Activated CD8-positive, alpha-beta memory T cell treated with anti-CD3 and anti-CD28 coated beads, Interleukin-2, amount 10 ng/mL, durations not matched to agents 7 days and 5 days (primary cell): ENCODE data around the gene MRPL18. TPM values are rescaled to one million over a fixed set of nuclear protein-coding genes. Genes with fewer than 3 reads are reported as not detected.
"Not testable (repeated sequence)": the region's sequence is repeated elsewhere in the genome, so short reads cannot be mapped to it uniquely, and the experiment has no call there.

Experiments
- ATAC-seq: fragments of 150-1000 bp; cut with Tn5 transposase; one replicate; pipeline ENCODE4 v1.10.0; 2021; ENCODE audit warnings: moderate library complexity
- CTCF ChIA-PET: fragments of 350-600 bp; sonication (Branson Sonifier 250); formaldehyde crosslinking; loops from one replicate; lab custom pipeline; 2021; ENCODE audit warnings: antibody characterized with exemption; lab: Charles Lee
- DNase-seq: peaks from one replicate; pipeline ENCODE4 v3.0.0-alpha.2; 2020
- H3K27ac Mint-ChIP-seq: one replicate; pipeline ENCODE4 v1.8.0; 2021; ENCODE audit warnings: mild to moderate bottlenecking, mixed read lengths
- H3K27me3 Mint-ChIP-seq: one replicate; pipeline ENCODE4 v1.8.0; 2021; ENCODE audit warnings: mixed read lengths
- H3K36me3 Mint-ChIP-seq: one replicate; pipeline ENCODE4 v1.8.0; 2021; ENCODE audit warnings: mild to moderate bottlenecking, mixed read lengths
- H3K4me1 Mint-ChIP-seq: one replicate; pipeline ENCODE4 v1.8.0; 2021; ENCODE audit warnings: mixed read lengths
- H3K4me3 Mint-ChIP-seq: one replicate; pipeline ENCODE4 v1.8.0; 2021; ENCODE audit warnings: mild to moderate bottlenecking, moderate library complexity, mixed read lengths
- H3K9me3 Mint-ChIP-seq: one replicate; pipeline ENCODE4 v1.8.0; 2022; ENCODE audit warnings: low read depth, mixed read lengths
- total RNA-seq, 2 experiments: library from RNA; stranded (reverse); gene quantifications; one replicate each; pipeline ENCODE4 v1.2.3, GENCODE V29; 2021

MRPL18 gene
- 10 to 100 TPM; 74.4 to 87.0 TPM for total RNA-seq

GRCh38 chr6:159790149-159790955, at the start of gene MRPL18:
Gene MRPL18, plus strand, starts transcription at chr6:159790467. Its CDS starts 121 bp downstream, at chr6:159790588.
- Mint-ChIP-seq H3K9me3 (no peaks in the 10 kb centered on the region), H3K36me3 (peaks cover 59% of the 10 kb centered on the region), H3K27ac (peak within 1 kb of the TSS; percentile 97), H3K4me3 (peak within 1 kb of the TSS; percentile 95), H3K27me3 (no peaks in the 10 kb centered on the region), H3K4me1 (peaks cover 54% of the 10 kb centered on the region)
- CTCF ChIA-PET, result interaction anchor here (1.0 to 3.6 kb wide), 11 partner anchors 10 to 672 kb away, joined by 3 to 19 read pairs (median 6); partner anchors contain the start of genes PNLDC1, SOD2 and WTAP
- peak; percentile 95 for DNase-seq
- ATAC-seq, result peak; percentile 84

DNA sequence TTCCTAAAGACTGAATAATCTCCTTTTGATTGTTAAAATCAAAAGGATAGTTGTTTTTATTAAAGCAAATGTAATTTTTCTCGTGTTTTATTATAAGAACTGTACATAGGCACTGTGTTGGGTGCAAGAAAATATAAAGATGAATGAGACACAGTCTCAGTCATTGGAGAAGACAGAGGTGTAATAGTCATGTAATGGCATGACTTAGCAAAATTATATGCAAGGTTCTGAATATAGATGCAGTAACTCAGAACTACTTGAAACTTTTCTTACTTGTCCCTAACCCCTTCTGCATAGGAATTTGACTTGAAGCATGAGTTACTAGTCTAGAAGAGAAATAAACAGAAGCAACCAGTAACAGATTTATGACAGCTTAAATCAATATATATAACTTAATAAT, 48.1 kb upstream of the MRPL18 start:
- H3K4me3 Mint-ChIP-seq, result no peak overlapping the region
- no peak for ATAC-seq
- H3K9me3 Mint-ChIP-seq, result no peaks in the 10 kb centered on the region
- peaks cover 56% of the 10 kb centered on the region for H3K36me3 Mint-ChIP-seq
- no peak for DNase-seq
- peaks cover 20% of the 10 kb centered on the region for H3K4me1 Mint-ChIP-seq
- CTCF ChIA-PET, result no interaction called here
- H3K27ac Mint-ChIP-seq, result no peak overlapping the region
- H3K27me3 Mint-ChIP-seq, result no peaks in the 10 kb centered on the region

DNA sequence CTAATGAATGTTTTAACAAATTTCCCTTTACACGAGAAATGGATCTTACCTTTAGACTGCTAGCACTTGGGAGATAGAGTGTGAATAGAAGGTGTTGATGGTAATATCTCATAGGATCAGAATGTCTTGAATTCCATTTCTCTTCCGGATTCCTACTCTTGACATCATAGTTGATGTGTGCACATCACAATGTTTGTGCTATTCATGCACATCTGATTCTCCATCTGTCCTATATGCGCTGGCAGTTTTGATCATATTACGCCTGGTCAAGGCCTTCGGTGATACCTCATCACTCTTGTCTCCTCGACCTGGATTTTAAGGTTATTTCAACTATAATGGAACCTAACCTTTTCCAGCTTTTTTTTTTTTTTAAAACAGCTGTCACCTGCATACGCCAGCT, 45.2 kb upstream of the MRPL18 start:
- H3K27me3 Mint-ChIP-seq, result no peaks in the 10 kb centered on the region
- H3K4me3 Mint-ChIP-seq, result no peak overlapping the region
- ATAC-seq, result no peak
- peaks cover 70% of the 10 kb centered on the region for H3K36me3 Mint-ChIP-seq
- DNase-seq, result no peak
- no peak overlapping the region for H3K27ac Mint-ChIP-seq
- H3K9me3 Mint-ChIP-seq, result no peaks in the 10 kb centered on the region
- CTCF ChIA-PET, result no interaction called here
- H3K4me1 Mint-ChIP-seq, result peaks cover 12% of the 10 kb centered on the region

- Mint-ChIP-seq H3K4me1 (peaks cover 6% of the 10 kb centered on the region), H3K9me3 (no peaks in the 10 kb centered on the region), H3K27me3 (no peaks in the 10 kb centered on the region), H3K4me3 (no peak overlapping the region), H3K27ac (no peak overlapping the region), H3K36me3 (peaks cover 63% of the 10 kb centered on the region)
- CTCF ChIA-PET, result interaction anchor here (0.7 to 1.0 kb wide), 2 partner anchors 17 to 40 kb away, joined by 3 read pairs; no protein-coding TSS in a partner anchor
- ATAC-seq, result no peak
- DNase-seq, result no peak
Observed at GRCh38 chr6:159746759-159747158, 43.5 kb upstream of the MRPL18 start.

GRCh38 chr6:159748127-159748526, 42.1 kb upstream of the MRPL18 start:
- H3K27ac Mint-ChIP-seq, CTCF ChIA-PET, H3K4me1 Mint-ChIP-seq, H3K9me3 Mint-ChIP-seq, H3K4me3 Mint-ChIP-seq, H3K27me3 Mint-ChIP-seq, ATAC-seq, DNase-seq: not testable (repeated sequence)
- H3K36me3 Mint-ChIP-seq, result peaks cover 63% of the 10 kb centered on the region

DNA sequence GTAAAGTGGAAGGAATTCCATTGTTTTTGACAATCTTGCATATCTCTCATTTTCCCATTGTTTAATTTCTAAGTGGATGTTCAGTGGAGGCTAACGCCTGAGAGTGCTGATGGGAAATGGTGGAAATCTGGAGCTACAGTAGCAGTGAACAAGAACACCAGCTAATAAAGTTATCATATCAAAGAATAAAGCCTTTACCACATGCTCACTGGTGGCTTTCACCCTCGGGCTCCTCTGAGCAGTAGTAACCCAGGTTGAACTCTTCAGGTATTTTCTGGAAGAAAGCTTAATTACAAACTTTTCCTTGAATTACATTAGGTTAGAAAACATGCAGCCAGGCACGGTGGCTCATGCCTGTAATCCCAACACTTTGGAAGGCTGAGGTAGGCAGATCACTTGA, 38.8 kb upstream of the MRPL18 start:
- H3K27ac Mint-ChIP-seq, result no peak overlapping the region
- peaks cover 4% of the 10 kb centered on the region for H3K4me1 Mint-ChIP-seq
- no peak overlapping the region for H3K4me3 Mint-ChIP-seq
- DNase-seq (no peak), ATAC-seq (no peak)
- no peaks in the 10 kb centered on the region for H3K9me3 Mint-ChIP-seq
- no peaks in the 10 kb centered on the region for H3K27me3 Mint-ChIP-seq
- CTCF ChIA-PET, result interaction anchor here (0.9 to 1.1 kb wide), 2 partner anchors 10 to 13 kb away, joined by 3 to 4 read pairs; partner anchors contain the start of gene ACAT2
- H3K36me3 Mint-ChIP-seq, result peaks cover 59% of the 10 kb centered on the region

- no peaks in the 10 kb centered on the region for H3K27me3 Mint-ChIP-seq
- no peak for ATAC-seq
- H3K27ac Mint-ChIP-seq, result no peak overlapping the region
- H3K4me3 Mint-ChIP-seq, result no peak overlapping the region
- CTCF ChIA-PET, result no interaction called here
- no peaks in the 10 kb centered on the region for H3K9me3 Mint-ChIP-seq
- H3K36me3 Mint-ChIP-seq, result peaks cover 57% of the 10 kb centered on the region
- DNase-seq, result no peak
- H3K4me1 Mint-ChIP-seq, result peaks cover 7% of the 10 kb centered on the region
Observed at GRCh38 chr6:159753081-159753872, 37.0 kb upstream of the MRPL18 start.

DNA sequence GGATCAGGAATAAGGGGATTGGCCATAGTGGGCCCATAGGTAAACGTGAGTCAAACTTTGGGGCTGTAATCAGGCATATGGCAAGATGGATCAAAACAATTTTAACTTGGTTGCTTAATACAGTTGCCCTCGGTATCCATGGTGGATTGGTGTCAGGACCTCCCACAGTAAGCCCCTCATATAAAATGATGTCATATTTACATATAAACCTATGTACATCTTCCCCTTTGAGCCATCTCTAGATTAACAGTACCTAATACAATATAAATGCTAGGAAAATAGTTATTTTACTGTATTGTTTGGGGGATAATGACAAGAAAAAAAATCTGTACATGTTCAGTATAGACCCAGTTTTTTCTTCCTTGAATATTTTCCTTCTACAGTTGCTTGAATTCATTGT, 35.9 kb upstream of the MRPL18 start:
- Mint-ChIP-seq H3K4me3 (no peak overlapping the region), H3K27ac (no peak overlapping the region), H3K4me1 (peaks cover 11% of the 10 kb centered on the region), H3K9me3 (no peaks in the 10 kb centered on the region), H3K27me3 (no peaks in the 10 kb centered on the region), H3K36me3 (peaks cover 51% of the 10 kb centered on the region)
- DNase-seq (no peak), ATAC-seq (no peak)
- CTCF ChIA-PET, result no interaction called here

DNA sequence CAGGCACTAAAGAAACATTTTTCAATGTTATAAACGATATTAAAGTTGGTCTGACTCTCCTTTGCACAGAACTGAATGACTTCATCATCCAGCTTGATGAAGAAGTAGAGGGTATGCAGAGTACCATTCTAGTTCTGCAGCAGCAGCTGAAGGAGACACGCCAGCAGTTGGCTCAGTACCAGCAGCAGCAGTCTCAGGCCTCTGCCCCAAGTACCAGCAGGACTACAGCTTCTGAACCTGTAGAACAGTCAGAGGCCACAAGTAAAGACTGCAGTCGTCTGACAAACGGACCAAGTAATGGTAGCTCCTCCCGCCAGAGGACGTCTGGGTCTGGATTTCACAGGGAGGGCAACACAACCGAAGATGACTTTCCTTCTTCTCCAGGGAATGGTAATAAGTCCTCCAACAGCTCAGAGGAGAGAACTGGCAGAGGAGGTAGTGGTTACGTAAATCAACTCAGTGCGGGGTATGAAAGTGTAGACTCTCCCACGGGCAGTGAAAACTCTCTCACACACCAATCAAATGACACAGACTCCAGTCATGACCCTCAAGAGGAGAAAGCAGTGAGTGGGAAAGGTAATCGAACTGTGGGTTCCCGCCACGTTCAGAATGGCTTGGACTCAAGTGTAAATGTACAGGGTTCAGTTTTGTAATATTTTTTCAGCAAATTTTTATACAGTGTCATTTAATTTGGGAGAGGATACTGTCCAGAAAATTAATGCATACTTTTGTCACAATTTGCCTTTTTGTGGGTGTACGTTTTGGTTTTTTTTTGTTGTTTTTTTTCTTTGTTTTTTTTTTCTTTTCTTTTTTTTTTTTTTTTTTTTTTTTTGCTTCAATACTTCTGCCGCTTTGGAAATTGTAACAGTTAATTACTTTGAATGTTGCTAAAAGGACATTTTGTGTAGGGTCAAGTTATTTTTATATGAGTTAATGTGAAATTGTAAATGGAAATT, 35.0 kb upstream of the MRPL18 start:
- no peak overlapping the region for H3K4me3 Mint-ChIP-seq
- H3K4me1 Mint-ChIP-seq, result peaks cover 18% of the 10 kb centered on the region
- peak overlapping the region; percentile 18 for H3K27ac Mint-ChIP-seq
- no peaks in the 10 kb centered on the region for H3K27me3 Mint-ChIP-seq
- peaks cover 48% of the 10 kb centered on the region for H3K36me3 Mint-ChIP-seq
- no peak for ATAC-seq
- H3K9me3 Mint-ChIP-seq, result no peaks in the 10 kb centered on the region
- no peak for DNase-seq
- CTCF ChIA-PET, result interaction anchor here (1.2 kb wide), 1 partner anchor 27 kb away, joined by 3 read pairs; no protein-coding TSS in a partner anchor

- H3K27ac Mint-ChIP-seq, result no peak overlapping the region
Observed at GRCh38 chr6:159756508-159756907, 33.8 kb upstream of the MRPL18 start.

GRCh38 chr6:159758031-159759001, 32.0 kb upstream of the MRPL18 start:
- DNase-seq (no peak), ATAC-seq (no peak)
- Mint-ChIP-seq H3K9me3 (no peaks in the 10 kb centered on the region), H3K27ac (no peak overlapping the region), H3K4me3 (no peak overlapping the region), H3K4me1 (peaks cover 33% of the 10 kb centered on the region), H3K36me3 (peaks cover 47% of the 10 kb centered on the region), H3K27me3 (no peaks in the 10 kb centered on the region)
- CTCF ChIA-PET, result interaction anchor here (1.1 kb wide), 1 partner anchor 31 kb away, joined by 4 read pairs; the partner anchor contains the start of gene TCP1

More at GRCh38 chr6:159756508-159756907, 33.8 kb upstream of the MRPL18 start:
- CTCF ChIA-PET, result interaction anchor here (1.1 to 1.2 kb wide), 2 partner anchors 28 to 32 kb away, joined by 3 read pairs; no protein-coding TSS in a partner anchor
- peaks cover 27% of the 10 kb centered on the region for H3K4me1 Mint-ChIP-seq
- H3K27me3 Mint-ChIP-seq, result no peaks in the 10 kb centered on the region
- no peak overlapping the region for H3K4me3 Mint-ChIP-seq
- ATAC-seq (no peak), DNase-seq (no peak)
- no peaks in the 10 kb centered on the region for H3K9me3 Mint-ChIP-seq
- H3K36me3 Mint-ChIP-seq, result peaks cover 48% of the 10 kb centered on the region
